ENCODE data around the gene TTC39C. TPM values are rescaled to one million over a fixed set of nuclear protein-coding genes. Genes with fewer than 3 reads are reported as not detected.

The TTC39C gene
- total and polyA plus RNA-seq, 2 experiments from 2014 or later = 69.4 to 136 TPM

DNA sequence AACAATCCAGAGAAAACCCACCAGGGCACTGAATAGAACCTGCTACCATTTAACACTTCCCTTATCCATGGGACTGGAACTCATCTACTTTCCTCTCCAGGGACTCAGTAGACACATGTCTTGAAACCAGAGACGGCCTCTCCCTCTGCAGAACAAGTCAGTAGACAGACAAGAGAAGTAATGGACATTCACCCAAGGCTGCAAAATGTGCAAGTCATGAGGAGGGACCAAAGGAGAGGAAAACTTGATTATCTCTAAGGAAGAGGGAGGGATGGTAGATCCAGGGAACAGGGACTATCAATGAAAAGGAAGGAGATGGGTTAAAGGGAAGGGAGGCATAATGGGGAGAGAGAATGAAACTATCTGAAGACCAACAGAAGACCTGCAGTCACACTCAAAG is 5.3 kb upstream of the TTC39C start (continued):
- TF ChIP-seq, protein P1, sequence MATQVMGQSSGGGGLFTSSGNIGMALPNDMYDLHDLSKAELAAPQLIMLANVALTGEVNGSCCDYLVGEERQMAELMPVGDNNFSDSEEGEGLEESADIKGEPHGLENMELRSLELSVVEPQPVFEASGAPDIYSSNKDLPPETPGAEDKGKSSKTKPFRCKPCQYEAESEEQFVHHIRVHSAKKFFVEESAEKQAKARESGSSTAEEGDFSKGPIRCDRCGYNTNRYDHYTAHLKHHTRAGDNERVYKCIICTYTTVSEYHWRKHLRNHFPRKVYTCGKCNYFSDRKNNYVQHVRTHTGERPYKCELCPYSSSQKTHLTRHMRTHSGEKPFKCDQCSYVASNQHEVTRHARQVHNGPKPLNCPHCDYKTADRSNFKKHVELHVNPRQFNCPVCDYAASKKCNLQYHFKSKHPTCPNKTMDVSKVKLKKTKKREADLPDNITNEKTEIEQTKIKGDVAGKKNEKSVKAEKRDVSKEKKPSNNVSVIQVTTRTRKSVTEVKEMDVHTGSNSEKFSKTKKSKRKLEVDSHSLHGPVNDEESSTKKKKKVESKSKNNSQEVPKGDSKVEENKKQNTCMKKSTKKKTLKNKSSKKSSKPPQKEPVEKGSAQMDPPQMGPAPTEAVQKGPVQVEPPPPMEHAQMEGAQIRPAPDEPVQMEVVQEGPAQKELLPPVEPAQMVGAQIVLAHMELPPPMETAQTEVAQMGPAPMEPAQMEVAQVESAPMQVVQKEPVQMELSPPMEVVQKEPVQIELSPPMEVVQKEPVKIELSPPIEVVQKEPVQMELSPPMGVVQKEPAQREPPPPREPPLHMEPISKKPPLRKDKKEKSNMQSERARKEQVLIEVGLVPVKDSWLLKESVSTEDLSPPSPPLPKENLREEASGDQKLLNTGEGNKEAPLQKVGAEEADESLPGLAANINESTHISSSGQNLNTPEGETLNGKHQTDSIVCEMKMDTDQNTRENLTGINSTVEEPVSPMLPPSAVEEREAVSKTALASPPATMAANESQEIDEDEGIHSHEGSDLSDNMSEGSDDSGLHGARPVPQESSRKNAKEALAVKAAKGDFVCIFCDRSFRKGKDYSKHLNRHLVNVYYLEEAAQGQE (IDR thresholded peaks at IDR 0.05; ENCODE audit: unreplicated experiment) = no peak
- no peak for TF ChIP-seq CREB1 (CRISPR knock-in tag; IDR thresholded peaks at IDR 0.05; ENCODE audit: low read depth)

- peaks cover 8% of the 10 kb centered on the region for H3K4me1 ChIP-seq (ENCODE audit: insufficient read depth)
- H3F3A ChIP-seq (replicated peaks; ENCODE audit: low read depth) = peaks cover 4% of the 10 kb centered on the region; the same call in 1 of the 2 replicates
- no peak overlapping the region for H3K4me3 ChIP-seq
- Mint-ChIP-seq H3K27me3 (ENCODE audit: insufficient read depth, low read depth, poor library complexity) (peaks cover 4% of the 10 kb centered on the region), H3K9me3 (no peaks in the 10 kb centered on the region), H3K27ac (no peak overlapping the region), H3K4me1 (no peaks in the 10 kb centered on the region), H3K36me3 (ENCODE audit: low read depth) (no peaks in the 10 kb centered on the region), H3K4me3 (no peak overlapping the region)
- H3K79me2 ChIP-seq (replicated peaks; ENCODE audit: insufficient read depth) = peaks cover under 1% of the 10 kb centered on the region; the same call in 1 of the 2 replicates
- no peak overlapping the region for H3K27ac ChIP-seq (ENCODE audit: low read depth)
- no peaks in the 10 kb centered on the region for H3K27me3 ChIP-seq (ENCODE audit: insufficient read depth)
- no peaks in the 10 kb centered on the region; the same call in 1 of the 2 replicates for H3K9me2 ChIP-seq (ENCODE audit: insufficient read depth)
- no peak overlapping the region for H3K4me2 ChIP-seq
- ATAC-seq = no peak
- DNase-seq (ENCODE audit: low spot score) = no peak
- H3K36me3 ChIP-seq (ENCODE audit: insufficient read depth) = no peaks in the 10 kb centered on the region
- H4K20me1 ChIP-seq (replicated peaks; ENCODE audit: insufficient read depth) = no peaks in the 10 kb centered on the region
- peak overlapping the region; percentile 19 for H2AFZ ChIP-seq
- no peak for TF ChIP-seq POLR2AphosphoS5 (IDR thresholded peaks at IDR 0.05; ENCODE audit: low read depth)
- TF ChIP-seq ZNF114 (CRISPR knock-in tag; IDR thresholded peaks at IDR 0.05) = no peak
- TF ChIP-seq JUNB (IDR thresholded peaks at IDR 0.05; ENCODE audit: unreplicated experiment) = no peak
- TF ChIP-seq, protein P2, sequence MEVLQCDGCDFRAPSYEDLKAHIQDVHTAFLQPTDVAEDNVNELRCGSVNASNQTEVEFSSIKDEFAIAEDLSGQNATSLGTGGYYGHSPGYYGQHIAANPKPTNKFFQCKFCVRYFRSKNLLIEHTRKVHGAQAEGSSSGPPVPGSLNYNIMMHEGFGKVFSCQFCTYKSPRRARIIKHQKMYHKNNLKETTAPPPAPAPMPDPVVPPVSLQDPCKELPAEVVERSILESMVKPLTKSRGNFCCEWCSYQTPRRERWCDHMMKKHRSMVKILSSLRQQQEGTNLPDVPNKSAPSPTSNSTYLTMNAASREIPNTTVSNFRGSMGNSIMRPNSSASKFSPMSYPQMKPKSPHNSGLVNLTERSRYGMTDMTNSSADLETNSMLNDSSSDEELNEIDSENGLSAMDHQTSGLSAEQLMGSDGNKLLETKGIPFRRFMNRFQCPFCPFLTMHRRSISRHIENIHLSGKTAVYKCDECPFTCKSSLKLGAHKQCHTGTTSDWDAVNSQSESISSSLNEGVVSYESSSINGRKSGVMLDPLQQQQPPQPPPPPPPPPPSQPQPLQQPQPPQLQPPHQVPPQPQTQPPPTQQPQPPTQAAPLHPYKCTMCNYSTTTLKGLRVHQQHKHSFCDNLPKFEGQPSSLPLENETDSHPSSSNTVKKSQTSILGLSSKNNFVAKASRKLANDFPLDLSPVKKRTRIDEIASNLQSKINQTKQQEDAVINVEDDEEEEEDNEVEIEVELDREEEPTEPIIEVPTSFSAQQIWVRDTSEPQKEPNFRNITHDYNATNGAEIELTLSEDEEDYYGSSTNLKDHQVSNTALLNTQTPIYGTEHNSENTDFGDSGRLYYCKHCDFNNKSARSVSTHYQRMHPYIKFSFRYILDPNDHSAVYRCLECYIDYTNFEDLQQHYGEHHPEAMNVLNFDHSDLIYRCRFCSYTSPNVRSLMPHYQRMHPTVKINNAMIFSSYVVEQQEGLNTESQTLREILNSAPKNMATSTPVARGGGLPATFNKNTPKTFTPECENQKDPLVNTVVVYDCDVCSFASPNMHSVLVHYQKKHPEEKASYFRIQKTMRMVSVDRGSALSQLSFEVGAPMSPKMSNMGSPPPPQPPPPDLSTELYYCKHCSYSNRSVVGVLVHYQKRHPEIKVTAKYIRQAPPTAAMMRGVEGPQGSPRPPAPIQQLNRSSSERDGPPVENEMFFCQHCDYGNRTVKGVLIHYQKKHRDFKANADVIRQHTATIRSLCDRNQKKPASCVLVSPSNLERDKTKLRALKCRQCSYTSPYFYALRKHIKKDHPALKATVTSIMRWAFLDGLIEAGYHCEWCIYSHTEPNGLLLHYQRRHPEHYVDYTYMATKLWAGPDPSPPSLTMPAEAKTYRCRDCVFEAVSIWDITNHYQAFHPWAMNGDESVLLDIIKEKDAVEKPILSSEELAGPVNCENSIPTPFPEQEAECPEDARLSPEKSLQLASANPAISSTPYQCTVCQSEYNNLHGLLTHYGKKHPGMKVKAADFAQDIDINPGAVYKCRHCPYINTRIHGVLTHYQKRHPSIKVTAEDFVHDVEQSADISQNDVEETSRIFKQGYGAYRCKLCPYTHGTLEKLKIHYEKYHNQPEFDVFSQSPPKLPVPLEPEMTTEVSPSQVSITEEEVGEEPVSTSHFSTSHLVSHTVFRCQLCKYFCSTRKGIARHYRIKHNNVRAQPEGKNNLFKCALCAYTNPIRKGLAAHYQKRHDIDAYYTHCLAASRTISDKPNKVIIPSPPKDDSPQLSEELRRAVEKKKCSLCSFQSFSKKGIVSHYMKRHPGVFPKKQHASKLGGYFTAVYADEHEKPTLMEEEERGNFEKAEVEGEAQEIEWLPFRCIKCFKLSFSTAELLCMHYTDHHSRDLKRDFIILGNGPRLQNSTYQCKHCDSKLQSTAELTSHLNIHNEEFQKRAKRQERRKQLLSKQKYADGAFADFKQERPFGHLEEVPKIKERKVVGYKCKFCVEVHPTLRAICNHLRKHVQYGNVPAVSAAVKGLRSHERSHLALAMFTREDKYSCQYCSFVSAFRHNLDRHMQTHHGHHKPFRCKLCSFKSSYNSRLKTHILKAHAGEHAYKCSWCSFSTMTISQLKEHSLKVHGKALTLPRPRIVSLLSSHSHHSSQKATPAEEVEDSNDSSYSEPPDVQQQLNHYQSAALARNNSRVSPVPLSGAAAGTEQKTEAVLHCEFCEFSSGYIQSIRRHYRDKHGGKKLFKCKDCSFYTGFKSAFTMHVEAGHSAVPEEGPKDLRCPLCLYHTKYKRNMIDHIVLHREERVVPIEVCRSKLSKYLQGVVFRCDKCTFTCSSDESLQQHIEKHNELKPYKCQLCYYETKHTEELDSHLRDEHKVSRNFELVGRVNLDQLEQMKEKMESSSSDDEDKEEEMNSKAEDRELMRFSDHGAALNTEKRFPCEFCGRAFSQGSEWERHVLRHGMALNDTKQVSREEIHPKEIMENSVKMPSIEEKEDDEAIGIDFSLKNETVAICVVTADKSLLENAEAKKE (CRISPR knock-in tag; IDR thresholded peaks at IDR 0.05) = no peak
- TF ChIP-seq, protein P1 (IDR thresholded peaks at IDR 0.05; ENCODE audit: unreplicated experiment) = no peak
- no peak for TF ChIP-seq CREB1 (CRISPR knock-in tag; IDR thresholded peaks at IDR 0.05; ENCODE audit: low read depth)
- no peak for TF ChIP-seq NANOG (IDR thresholded peaks at IDR 0.05; ENCODE audit: borderline replicate concordance)
- TF ChIP-seq ZNF331 (CRISPR knock-in tag; IDR thresholded peaks at IDR 0.05; ENCODE audit: low read depth) = no peak
- no peak for TF ChIP-seq STAT1 (IDR thresholded peaks at IDR 0.05; ENCODE audit: unreplicated experiment)
- TF ChIP-seq, protein P3, sequence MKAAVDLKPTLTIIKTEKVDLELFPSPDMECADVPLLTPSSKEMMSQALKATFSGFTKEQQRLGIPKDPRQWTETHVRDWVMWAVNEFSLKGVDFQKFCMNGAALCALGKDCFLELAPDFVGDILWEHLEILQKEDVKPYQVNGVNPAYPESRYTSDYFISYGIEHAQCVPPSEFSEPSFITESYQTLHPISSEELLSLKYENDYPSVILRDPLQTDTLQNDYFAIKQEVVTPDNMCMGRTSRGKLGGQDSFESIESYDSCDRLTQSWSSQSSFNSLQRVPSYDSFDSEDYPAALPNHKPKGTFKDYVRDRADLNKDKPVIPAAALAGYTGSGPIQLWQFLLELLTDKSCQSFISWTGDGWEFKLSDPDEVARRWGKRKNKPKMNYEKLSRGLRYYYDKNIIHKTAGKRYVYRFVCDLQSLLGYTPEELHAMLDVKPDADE (IDR thresholded peaks at IDR 0.05) = no peak
Observed at GRCh38 chr18:24009651-24010333, 4.8 kb upstream of the TTC39C start.

All from GM23338 (cell line).